GM21381 (cell line): ENCODE data around the gene MACROD2.

Experiments used
- ATAC-seq: cut with Tn5 transposase; IDR thresholded peaks from one replicate; pipeline ENCODE4 v1.9.1; 2021; ENCODE audit warnings: mild to moderate bottlenecking, moderate library complexity; ENCODE audit not compliant: unreplicated experiment

MACROD2 gene

GRCh38 chr20:16083639-16084280 lies 2088.4 kb downstream of the MACROD2 start:
- ATAC-seq: no peak

- no peak for ATAC-seq
Measured at GRCh38 chr20:16095226-16095625, 2099.9 kb downstream of the MACROD2 start.

GRCh38 chr20:16096756-16097326 lies 2101.5 kb downstream of the MACROD2 start:
- no peak for ATAC-seq

- ATAC-seq: no peak
Measured at GRCh38 chr20:16097788-16098187, 2102.5 kb downstream of the MACROD2 start.

GRCh38 chr20:16098890-16099639 lies 2103.7 kb downstream of the MACROD2 start:
- ATAC-seq: no peak

- ATAC-seq: no peak
Measured at GRCh38 chr20:16100111-16100510, 2104.8 kb downstream of the MACROD2 start.

GRCh38 chr20:16100767-16101166 lies 2105.5 kb downstream of the MACROD2 start:
- no peak for ATAC-seq
